Mesendoderm (in vitro differentiated cells): ENCODE data around the gene TBX10.
A peak's percentile ranks its signal among the peaks of the same experiment; 100 is the strongest.

Source experiments
- DNase-seq: peaks from one replicate; pipeline ENCODE4 v3.0.0; 2013
- H2AK5ac ChIP-seq: 2 replicates; pipeline ENCODE4 v1.6.1; 2013; ENCODE audit warnings: low read length, inconsistent platforms
- H2BK120ac ChIP-seq: 2 replicates; pipeline ENCODE4 v1.6.1; 2013; ENCODE audit warnings: low read depth, mild to moderate bottlenecking, low read length, moderate library complexity, mixed read lengths
- H2BK15ac ChIP-seq: replicated peaks from 2 replicates; pipeline ENCODE4 v1.6.1; 2013; ENCODE audit warnings: low read depth, mild to moderate bottlenecking, moderate library complexity
- H2BK5ac ChIP-seq: 2 replicates; pipeline ENCODE4 v1.6.1; 2013; ENCODE audit warnings: low read length, inconsistent platforms
- H3K18ac ChIP-seq: 2 replicates; pipeline ENCODE4 v1.6.1; 2013; ENCODE audit warnings: mild to moderate bottlenecking, low read length, mixed read lengths
- H3K23ac ChIP-seq: one replicate; pipeline ENCODE4 v1.6.1; 2013; ENCODE audit warnings: low read length
- H3K27ac ChIP-seq: 2 replicates; pipeline ENCODE4 v1.5.1; 2013; ENCODE audit warnings: low read depth, mild to moderate bottlenecking, inconsistent platforms, low read length, moderate library complexity
- H3K27me3 ChIP-seq: 2 replicates; pipeline ENCODE4 v1.6.1; 2013; ENCODE audit warnings: low read length, control low read depth, mild to moderate bottlenecking, inconsistent platforms; ENCODE audit not compliant: insufficient read depth, poor library complexity
- H3K36me3 ChIP-seq: 2 replicates; pipeline ENCODE4 v1.6.1; 2013; ENCODE audit warnings: low read length, inconsistent platforms; ENCODE audit not compliant: control insufficient read depth, insufficient read depth
- H3K4ac ChIP-seq: one replicate; pipeline ENCODE4 v1.6.1; 2013; ENCODE audit warnings: low read depth, mild to moderate bottlenecking, low read length, moderate library complexity
- H3K4me1 ChIP-seq: 2 replicates; pipeline ENCODE4 v1.6.1; 2013; ENCODE audit warnings: low read depth, low read length, inconsistent platforms; ENCODE audit not compliant: control insufficient read depth
- H3K4me2 ChIP-seq: 2 replicates; pipeline ENCODE4 v1.6.1; 2013; ENCODE audit warnings: low read length
- H3K4me3 ChIP-seq: 2 replicates; pipeline ENCODE4 v1.5.1; 2013; ENCODE audit warnings: mild to moderate bottlenecking, low read length
- H3K56ac ChIP-seq: one replicate; pipeline ENCODE4 v1.6.1; 2013; ENCODE audit warnings: low read length
- H3K79me1 ChIP-seq: 2 replicates; pipeline ENCODE4 v1.6.1; 2013; ENCODE audit warnings: low read length, inconsistent platforms
- H3K79me2 ChIP-seq: 2 replicates; pipeline ENCODE4 v1.6.1; 2013; ENCODE audit warnings: mild to moderate bottlenecking, low read length; ENCODE audit not compliant: control insufficient read depth, insufficient read depth
- H3K9ac ChIP-seq: 2 replicates; pipeline ENCODE4 v1.6.1; 2013; ENCODE audit warnings: low read length, inconsistent platforms
- H4K5ac ChIP-seq: one replicate; pipeline ENCODE4 v1.6.1; 2013; ENCODE audit warnings: low read length
- H4K8ac ChIP-seq: one replicate; pipeline ENCODE4 v1.6.1; 2013; ENCODE audit warnings: low read depth, mild to moderate bottlenecking, control low read depth, low read length, moderate library complexity
- WGBS: extraction: QIAGEN DNeasy Blood & Tissue Kit; methylation state at CpG from one replicate; pipeline ENCODE4 v1.1.7; 2013; ENCODE audit warnings: low lambda C conversion rate, missing lambda C conversion rate; ENCODE audit not compliant: insufficient coverage; ENCODE audit errors: extremely low coverage; 5-methylcytosine and 5-hydroxymethylcytosine counted together

Gene TBX10

GRCh38 chr11:67680696-67681470 lies 41.3 kb upstream of the TBX10 start:
- WGBS: no CpG with 5 or more reads among the region's 3 CpGs
- Histone ChIP-seq H4K5ac (no peak overlapping the region), H4K8ac (no peak overlapping the region), H3K9ac (no peak overlapping the region), H2BK5ac (no peak overlapping the region), H3K36me3 (no peaks in the 10 kb centered on the region), H2AK5ac (no peak overlapping the region), H3K27me3 (no peaks in the 10 kb centered on the region), H3K4me2 (no peak overlapping the region), H3K79me2 (no peaks in the 10 kb centered on the region), H3K56ac (no peak overlapping the region), H2BK15ac (no peak overlapping the region), H3K23ac (no peak overlapping the region), H3K18ac (no peak overlapping the region), H3K4me1 (no peaks in the 10 kb centered on the region), H3K4ac (no peak overlapping the region), H3K4me3 (no peak overlapping the region), H3K27ac (no peak overlapping the region), H3K79me1 (no peaks in the 10 kb centered on the region), H2BK120ac (no peak overlapping the region)
- DNase-seq: no peak

GRCh38 chr11:67675058-67675747 lies 35.6 kb upstream of the TBX10 start:
- Histone ChIP-seq H3K23ac (no peak overlapping the region), H2AK5ac (no peak overlapping the region), H2BK120ac (no peak overlapping the region), H3K36me3 (no peaks in the 10 kb centered on the region), H3K27ac (no peak overlapping the region), H4K5ac (no peak overlapping the region), H3K56ac (no peak overlapping the region), H3K4me1 (no peaks in the 10 kb centered on the region), H3K79me2 (no peaks in the 10 kb centered on the region), H2BK5ac (no peak overlapping the region), H2BK15ac (no peak overlapping the region), H3K4ac (no peak overlapping the region), H3K79me1 (no peaks in the 10 kb centered on the region), H3K18ac (no peak overlapping the region), H3K9ac (no peak overlapping the region), H3K4me3 (no peak overlapping the region), H4K8ac (no peak overlapping the region), H3K4me2 (no peak overlapping the region), H3K27me3 (no peaks in the 10 kb centered on the region)
- WGBS: no CpG with 5 or more reads among the region's 12 CpGs
- no peak for DNase-seq

GRCh38 chr11:67674442-67674871 lies 34.9 kb upstream of the TBX10 start, which contains the start of gene ALDH3B2:
TSS of gene ALDH3B2 (minus strand) at chr11:67674623. CDS start at chr11:67666935, 7,688 bp downstream.
- Histone ChIP-seq H3K4ac (no peak within 1 kb of the TSS), H3K4me3 (no peak within 1 kb of the TSS), H4K5ac (no peak within 1 kb of the TSS), H3K9ac (no peak within 1 kb of the TSS), H3K27me3 (no peaks in the 10 kb centered on the region), H3K4me1 (no peaks in the 10 kb centered on the region), H3K79me1 (no peaks in the 10 kb centered on the region), H2BK120ac (no peak within 1 kb of the TSS), H3K18ac (no peak within 1 kb of the TSS), H3K23ac (no peak within 1 kb of the TSS), H3K36me3 (no peaks in the 10 kb centered on the region), H3K79me2 (no peaks in the 10 kb centered on the region), H3K27ac (no peak within 1 kb of the TSS), H3K56ac (peak within 1 kb of the TSS; percentile 30), H2AK5ac (no peak within 1 kb of the TSS), H4K8ac (no peak within 1 kb of the TSS), H3K4me2 (no peak within 1 kb of the TSS), H2BK5ac (no peak within 1 kb of the TSS), H2BK15ac (no peak within 1 kb of the TSS)
- no CpG with 5 or more reads among the region's 8 CpGs for WGBS
- DNase-seq: peak; percentile 72

GRCh38 chr11:67673902-67674301 lies 34.3 kb upstream of the TBX10 start:
- Histone ChIP-seq H3K23ac (no peak overlapping the region), H3K79me2 (no peaks in the 10 kb centered on the region), H3K9ac (no peak overlapping the region), H3K79me1 (no peaks in the 10 kb centered on the region), H3K18ac (no peak overlapping the region), H3K4ac (no peak overlapping the region), H3K56ac (no peak overlapping the region), H3K4me3 (no peak overlapping the region), H3K27ac (no peak overlapping the region), H3K4me2 (no peak overlapping the region), H2AK5ac (no peak overlapping the region), H4K5ac (no peak overlapping the region), H2BK15ac (no peak overlapping the region), H4K8ac (no peak overlapping the region), H2BK5ac (no peak overlapping the region), H2BK120ac (no peak overlapping the region), H3K27me3 (no peaks in the 10 kb centered on the region), H3K4me1 (no peaks in the 10 kb centered on the region), H3K36me3 (no peaks in the 10 kb centered on the region)
- WGBS: no CpG with 5 or more reads among the region's 8 CpGs
- no peak for DNase-seq

- no peak overlapping the region for H4K5ac ChIP-seq
- WGBS: no CpG with 5 or more reads among the region's 7 CpGs
- H3K79me2 ChIP-seq: no peaks in the 10 kb centered on the region
- no peak overlapping the region for H3K18ac ChIP-seq
- no peak overlapping the region for H3K27ac ChIP-seq
- H3K36me3 ChIP-seq: no peaks in the 10 kb centered on the region
- no peak overlapping the region for H3K56ac ChIP-seq
- H2AK5ac ChIP-seq: no peak overlapping the region
- H3K9ac ChIP-seq: no peak overlapping the region
- H4K8ac ChIP-seq: no peak overlapping the region
- no peak overlapping the region for H3K23ac ChIP-seq
- no peaks in the 10 kb centered on the region for H3K4me1 ChIP-seq
- H2BK5ac ChIP-seq: no peak overlapping the region
- H3K4ac ChIP-seq: no peak overlapping the region
- no peaks in the 10 kb centered on the region for H3K79me1 ChIP-seq
- DNase-seq: no peak
- H3K4me3 ChIP-seq: no peak overlapping the region
- no peak overlapping the region for H2BK15ac ChIP-seq
- no peak overlapping the region for H2BK120ac ChIP-seq
- no peak overlapping the region for H3K4me2 ChIP-seq
- H3K27me3 ChIP-seq: no peaks in the 10 kb centered on the region
Observed at GRCh38 chr11:67673358-67673757, 33.8 kb upstream of the TBX10 start.
